Mucosa of descending colon (tissue), 3 donors: ENCODE data around the gene URB1. TPM values are rescaled to one million over a fixed set of nuclear protein-coding genes. Genes with fewer than 3 reads are reported as not detected.

ENCODE experiments used
- ATAC-seq: fragments of 200-7000 bp; cut with Tn5 transposase; one replicate; pipeline ENCODE4 v1.9.1; 2020; ENCODE audit warnings: mild to moderate bottlenecking, moderate library complexity
- DNase-seq, 3 donors: peaks; one replicate each; pipeline ENCODE4 v3.0.0-alpha.2; 2020
- H3K36me3 ChIP-seq: fragments of 200-600 bp; one replicate; pipeline ENCODE4 v1.8.0; 2021; ENCODE audit warnings: low read depth, mild to moderate bottlenecking
- H3K4me1 ChIP-seq: fragments of 200-600 bp; one replicate; pipeline ENCODE4 v1.8.0; 2021; ENCODE audit warnings: low read depth, mild to moderate bottlenecking
- H3K4me3 ChIP-seq: fragments of 200-600 bp; one replicate; pipeline ENCODE4 v1.8.0; 2021; ENCODE audit warnings: mild to moderate bottlenecking
- H3K9me3 ChIP-seq: fragments of 200-600 bp; one replicate; pipeline ENCODE4 v1.8.0; 2021; ENCODE audit warnings: mild to moderate bottlenecking
- intact Hi-C, 2 donors: fragments of 100-400 bp; cut with DNase I in 1 of 2; cut with micrococcal nuclease in 1 of 2; formaldehyde crosslinking; loops; one replicate each; pipeline versions ENCODE4 v1.11.0 to v1.11.1; 2022; cut with DNase I, micrococcal nuclease
- total RNA-seq, 3 donors: library from RNA; stranded (reverse); fragmentation: NEBNext Ultra II Directional in 2 of 3; extraction: Animal tissue kit (Norgen Biotek cat#: 25700) in 2 of 3; gene quantifications; one replicate each; pipeline versions ENCODE4 v1.2.1 to v1.2.4, GENCODE V29; 2021 to 2023
- TF ChIP-seq, protein P1 (sequence below): fragments of 200-600 bp; IDR thresholded peaks from one replicate; pipeline ENCODE4 v1.8.0; 2022; ENCODE audit warnings: antibody characterized with exemption, mild to moderate bottlenecking
- donor health status: DM: no; HTN: no; CAD: no; lungs with moderate emphysema.
- donor health status: DM: no; HTN: no; CAD: no.
- donor health status: DM: no; HTN: yes; CAD: no.

URB1 gene
- total RNA-seq, 3 donors from 2014 or later, result 8.4 to 13.5 (median 8.7) TPM

DNA sequence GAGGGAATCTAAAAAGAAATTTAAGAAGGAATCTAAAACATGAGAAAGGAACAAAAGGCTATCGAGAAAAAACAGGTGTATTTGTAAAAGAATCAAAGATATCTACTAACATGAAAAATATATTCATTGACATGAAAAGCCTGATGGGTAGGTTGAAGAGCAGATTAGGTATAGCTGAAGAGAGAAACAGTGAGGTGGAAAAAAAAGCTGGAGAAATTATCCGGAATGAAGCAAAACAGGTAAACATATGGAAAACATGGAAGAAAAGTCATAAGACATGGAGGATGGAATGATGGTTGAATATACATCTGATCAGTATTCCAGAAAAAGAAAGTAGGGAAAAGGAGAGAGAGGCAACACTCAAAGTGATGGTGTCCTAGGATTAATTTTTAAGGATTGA lies 29.3 kb upstream of the URB1 start:
- ATAC-seq (no peak), DNase-seq (no peak)
- Histone ChIP-seq H3K36me3 (no peaks in the 10 kb centered on the region), H3K9me3 (no peaks in the 10 kb centered on the region), H3K4me3 (no peak overlapping the region), H3K4me1 (no peaks in the 10 kb centered on the region)
- TF ChIP-seq, protein P1, sequence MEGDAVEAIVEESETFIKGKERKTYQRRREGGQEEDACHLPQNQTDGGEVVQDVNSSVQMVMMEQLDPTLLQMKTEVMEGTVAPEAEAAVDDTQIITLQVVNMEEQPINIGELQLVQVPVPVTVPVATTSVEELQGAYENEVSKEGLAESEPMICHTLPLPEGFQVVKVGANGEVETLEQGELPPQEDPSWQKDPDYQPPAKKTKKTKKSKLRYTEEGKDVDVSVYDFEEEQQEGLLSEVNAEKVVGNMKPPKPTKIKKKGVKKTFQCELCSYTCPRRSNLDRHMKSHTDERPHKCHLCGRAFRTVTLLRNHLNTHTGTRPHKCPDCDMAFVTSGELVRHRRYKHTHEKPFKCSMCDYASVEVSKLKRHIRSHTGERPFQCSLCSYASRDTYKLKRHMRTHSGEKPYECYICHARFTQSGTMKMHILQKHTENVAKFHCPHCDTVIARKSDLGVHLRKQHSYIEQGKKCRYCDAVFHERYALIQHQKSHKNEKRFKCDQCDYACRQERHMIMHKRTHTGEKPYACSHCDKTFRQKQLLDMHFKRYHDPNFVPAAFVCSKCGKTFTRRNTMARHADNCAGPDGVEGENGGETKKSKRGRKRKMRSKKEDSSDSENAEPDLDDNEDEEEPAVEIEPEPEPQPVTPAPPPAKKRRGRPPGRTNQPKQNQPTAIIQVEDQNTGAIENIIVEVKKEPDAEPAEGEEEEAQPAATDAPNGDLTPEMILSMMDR, result no peak
- intact Hi-C loops, result no loop called here

DNA sequence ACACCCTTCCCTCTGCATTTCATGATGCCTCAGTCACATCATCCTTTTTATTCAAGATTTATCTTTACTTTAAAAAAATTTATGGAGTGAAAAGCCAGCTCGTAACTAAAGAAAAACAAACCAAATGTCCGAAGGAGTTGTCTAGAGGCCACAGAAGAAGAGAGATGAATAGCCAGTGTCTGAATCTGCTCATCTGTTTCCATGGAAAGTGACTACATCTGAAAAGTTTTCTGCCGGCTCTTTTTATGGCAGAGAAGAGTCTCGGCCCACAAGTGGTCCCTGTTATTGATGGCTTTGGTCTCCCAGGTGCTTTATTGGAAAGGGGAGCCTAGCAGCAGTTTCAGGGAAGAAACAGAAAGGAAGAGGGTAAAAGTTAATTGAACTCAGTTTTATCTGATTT lies 25.3 kb upstream of the URB1 start:
- ATAC-seq (no peak), DNase-seq (no peak)
- Histone ChIP-seq H3K36me3 (no peaks in the 10 kb centered on the region), H3K9me3 (no peaks in the 10 kb centered on the region), H3K4me1 (peaks cover 11% of the 10 kb centered on the region), H3K4me3 (no peak overlapping the region)
- intact Hi-C loops, result loop anchor here in 1 of 2 donors (10.0 kb wide), 2 partner anchors 157 to 187 kb away; no protein-coding TSS in a partner anchor
- TF ChIP-seq, protein P1, result no peak

DNA sequence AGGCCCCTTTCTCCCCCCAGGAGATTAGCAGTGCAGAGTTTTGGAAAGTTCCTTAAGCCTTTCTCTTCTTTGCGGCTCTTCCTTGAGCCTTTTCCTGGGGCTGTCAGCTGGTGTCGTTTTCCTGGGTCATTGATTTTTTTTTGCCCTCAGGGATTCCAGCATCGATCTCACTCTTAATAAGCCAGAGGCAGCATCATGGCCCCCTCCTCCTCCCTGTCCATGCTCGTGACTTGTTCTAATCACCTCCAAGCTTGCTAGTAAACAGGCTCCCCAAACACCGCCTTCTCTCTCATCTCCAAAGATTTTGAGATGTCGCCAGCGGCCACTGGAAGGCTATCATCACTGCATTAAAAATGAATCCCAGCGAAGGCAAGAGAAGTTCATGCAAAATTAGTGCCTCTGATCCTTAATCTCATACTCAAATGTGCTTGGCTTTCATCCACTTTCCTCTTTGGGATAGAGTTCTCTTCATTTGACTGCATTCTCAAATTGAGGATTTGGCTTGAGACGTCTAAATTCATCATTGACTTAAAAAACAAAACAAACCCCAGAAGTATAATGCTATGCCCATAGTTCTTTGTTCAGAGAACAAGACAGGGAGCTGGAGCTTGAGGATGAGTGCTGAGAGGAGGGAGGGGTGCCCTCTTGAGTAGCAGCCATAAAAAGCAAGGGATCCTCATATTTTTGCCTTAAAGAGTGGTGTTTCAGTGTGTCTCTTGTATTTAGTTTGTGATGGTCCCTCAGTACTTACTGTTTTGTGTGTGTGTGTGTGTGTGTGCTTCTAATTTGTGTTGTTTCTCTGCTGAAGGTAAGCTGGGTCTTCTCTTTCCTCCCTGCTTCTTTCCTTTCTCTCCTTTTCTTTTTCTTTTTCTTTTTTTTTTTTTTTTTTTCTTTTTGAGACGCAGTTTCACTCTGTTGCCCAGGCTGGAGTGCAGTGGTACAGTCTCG lies 22.9 kb upstream of the URB1 start:
- no peaks in the 10 kb centered on the region for H3K36me3 ChIP-seq
- no peak overlapping the region for H3K4me3 ChIP-seq
- no peak for DNase-seq
- TF ChIP-seq, protein P1, result no peak
- H3K9me3 ChIP-seq, result no peaks in the 10 kb centered on the region
- peaks cover 21% of the 10 kb centered on the region for H3K4me1 ChIP-seq
- intact Hi-C loops, result loop anchor here in 1 of 2 donors (10.0 kb wide), 2 partner anchors 159 to 189 kb away; no protein-coding TSS in a partner anchor
- no peak for ATAC-seq

DNA sequence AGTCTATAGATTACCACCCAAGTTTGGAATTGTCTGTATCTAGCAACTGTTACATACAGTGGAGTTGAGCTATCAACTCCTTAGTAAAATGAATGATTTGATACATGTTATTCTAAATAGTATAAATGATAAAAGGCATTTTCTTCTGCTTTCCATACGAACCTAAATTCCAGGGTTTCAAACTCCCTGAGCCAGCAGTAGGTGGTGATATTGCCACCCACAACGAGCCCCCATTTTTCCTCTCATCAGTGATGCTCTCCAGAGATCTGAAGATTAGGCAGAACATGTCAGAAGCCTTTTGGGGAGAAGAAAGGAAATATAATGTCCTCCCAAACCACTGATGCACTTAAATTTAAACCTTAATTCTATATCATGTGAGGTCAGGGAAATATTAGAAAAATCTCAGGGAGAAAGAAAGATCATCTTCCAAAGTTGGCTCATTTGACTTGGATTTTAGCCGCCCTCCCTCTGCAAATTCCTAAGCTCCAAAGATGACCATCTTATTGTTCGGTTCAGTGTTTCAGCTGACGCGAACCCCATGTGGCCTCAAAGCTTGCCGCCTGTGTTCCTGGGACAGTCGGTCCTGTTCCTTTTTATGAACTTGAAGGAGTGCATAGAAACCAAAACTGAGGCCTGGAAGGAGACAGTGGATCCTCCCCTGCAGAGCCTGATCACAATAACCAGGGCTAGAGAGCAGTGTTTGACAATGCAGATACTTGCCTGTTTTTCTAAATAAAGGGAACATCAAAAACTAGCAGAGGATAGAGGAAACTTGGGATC lies 22.0 kb upstream of the URB1 start:
- no peaks in the 10 kb centered on the region for H3K9me3 ChIP-seq
- intact Hi-C loops, result loop anchor here in 1 of 2 donors (10.0 kb wide), 2 partner anchors 160 to 190 kb away; no protein-coding TSS in a partner anchor
- DNase-seq (no peak), ATAC-seq (no peak)
- H3K4me3 ChIP-seq, result no peak overlapping the region
- H3K36me3 ChIP-seq, result no peaks in the 10 kb centered on the region
- TF ChIP-seq, protein P1, result peak; percentile 5
- peaks cover 21% of the 10 kb centered on the region for H3K4me1 ChIP-seq

DNA sequence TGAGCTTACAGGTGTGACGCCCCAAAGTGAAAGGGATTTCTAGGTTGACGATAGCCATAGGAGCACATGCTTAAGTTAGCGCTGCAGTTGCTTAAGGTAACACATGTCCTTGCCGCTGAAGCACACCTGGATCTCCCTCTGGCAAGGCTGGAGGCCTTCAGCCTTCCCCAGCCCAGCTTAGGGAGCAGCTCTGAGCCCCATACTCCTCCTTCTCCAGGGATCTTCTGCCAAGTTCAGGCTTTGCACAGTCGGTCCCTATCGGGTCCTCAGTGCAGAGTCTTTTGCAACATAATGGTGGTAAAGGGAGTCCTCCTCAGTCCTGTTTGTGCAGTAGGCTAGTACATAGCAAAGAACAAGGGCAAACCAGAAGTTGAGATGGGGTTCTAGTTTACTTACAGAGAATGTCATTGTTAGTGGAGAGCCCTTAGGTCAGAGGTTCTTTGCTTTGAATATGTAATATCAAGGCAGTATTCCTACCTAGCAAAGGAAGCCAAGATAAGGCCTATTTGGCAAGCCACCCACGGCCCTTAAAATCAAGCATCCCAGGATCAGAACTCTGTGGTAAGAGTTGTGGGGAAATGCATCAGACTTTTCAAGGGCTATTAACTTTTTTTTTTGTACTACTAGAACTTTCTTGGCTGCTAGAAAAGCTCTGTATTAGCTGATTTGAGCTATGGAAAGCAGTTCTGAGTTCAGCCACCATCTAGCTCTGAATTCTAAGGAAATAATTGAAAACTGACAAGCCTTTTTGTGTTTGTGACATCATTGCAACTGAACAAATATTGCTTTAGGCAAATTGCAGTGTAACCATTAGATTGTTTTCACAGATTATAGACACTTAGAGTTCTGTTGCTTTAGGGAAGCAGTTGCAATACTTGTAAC lies 21.1 kb upstream of the URB1 start:
- H3K9me3 ChIP-seq, result no peaks in the 10 kb centered on the region
- no peak overlapping the region for H3K4me3 ChIP-seq
- peak; percentile 5 for ATAC-seq
- DNase-seq, result peak in 2 of 3 donors; percentile 42 to 45
- H3K36me3 ChIP-seq, result no peaks in the 10 kb centered on the region
- peaks cover 21% of the 10 kb centered on the region for H3K4me1 ChIP-seq
- TF ChIP-seq, protein P1, result no peak
- intact Hi-C loops, result loop anchor here in 1 of 2 donors (10.0 kb wide), 2 partner anchors 161 to 191 kb away; no protein-coding TSS in a partner anchor
